PC-9 (cell line): ENCODE data around the gene DLG2.

Source experiments
- CTCF ChIP-seq: fragments of 200-600 bp; sonication (generic); conservative IDR thresholded peaks from 2 replicates; pipeline ENCODE4 v1.6.1; 2017; ENCODE audit warnings: mixed run types, antibody characterized with exemption, mild to moderate bottlenecking, moderate library complexity
- EZH2 ChIP-seq: fragments of 200-600 bp; sonication (generic); IDR thresholded peaks from 2 replicates; pipeline ENCODE4 v1.8.0; 2017; ENCODE audit warnings: antibody characterized with exemption, low read depth

DNA sequence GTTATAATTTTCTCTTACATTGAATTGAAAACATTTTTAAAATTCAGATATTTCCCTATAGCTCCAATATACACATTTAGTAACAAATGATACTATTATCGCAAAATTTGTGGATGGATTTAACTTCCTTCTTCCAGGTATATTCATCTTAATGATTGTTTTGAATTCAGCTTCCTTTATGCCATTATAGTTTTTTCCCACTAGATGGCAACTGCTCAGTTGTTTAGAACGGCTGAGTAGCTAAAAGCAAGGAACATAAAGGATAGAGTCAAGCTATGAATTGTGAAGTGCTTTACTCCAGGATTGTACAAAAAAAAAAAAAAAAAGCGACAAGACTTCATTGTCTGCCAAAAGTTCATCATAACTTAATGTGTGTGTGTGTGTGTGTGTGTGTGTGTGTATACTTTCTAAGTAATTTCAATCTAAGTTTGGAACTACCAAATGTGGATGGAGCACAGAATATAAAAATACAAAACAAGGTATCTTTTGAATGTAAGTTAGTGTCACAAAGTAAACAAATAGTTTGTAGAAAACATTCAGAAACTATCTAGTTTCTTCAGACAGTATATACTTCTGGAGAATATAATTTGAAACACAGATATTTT, 846.4 kb downstream of the DLG2 start:
- TF ChIP-seq EZH2 = no peak
- peak; percentile 76 for TF ChIP-seq CTCF
